Heart left ventricle (tissue), 16 donors: ENCODE results near the gene PAXX. TPM values are rescaled to one million over a fixed set of nuclear protein-coding genes. Genes with fewer than 3 reads are reported as not detected.
A peak's percentile ranks its signal among the peaks of the same experiment; 100 is the strongest.

ENCODE experiments used
- ATAC-seq, 4 donors: fragments of 200-7000 bp; cut with Tn5 transposase; one replicate each; pipeline ENCODE4 v1.9.1; 2020 to 2022; ENCODE audit warnings: moderate library complexity in 4 of 4, mild to moderate bottlenecking in 3 of 4, moderate number of reproducible peaks in 1 of 4
- DNase-seq, 5 donors: peaks; one replicate each; pipeline ENCODE4 v3.0.0-alpha.2; 2020
- H3K27ac ChIP-seq, 12 donors: fragments of 200-600 bp; sonication (generic) in 4 of 12; one replicate each; pipeline versions ENCODE4 v1.5.0 to v1.8.0; 2016 to 2022; ENCODE audit warnings: mild to moderate bottlenecking in 2 of 12
- H3K27me3 ChIP-seq, 9 donors: fragments of 200-600 bp; sonication (generic) in 2 of 9; one replicate each; pipeline versions ENCODE4 v1.5.1 to v1.8.0; 2016 to 2022; ENCODE audit warnings: mild to moderate bottlenecking in 3 of 9
- H3K36me3 ChIP-seq, 9 donors: fragments of 200-600 bp; sonication (generic) in 2 of 9; one replicate each; pipeline versions ENCODE4 v1.5.0 to v1.8.0; 2018 to 2022; ENCODE audit warnings: mild to moderate bottlenecking in 2 of 9
- H3K4me1 ChIP-seq, 12 donors: fragments of 200-600 bp; sonication (generic) in 4 of 12; one replicate each; pipeline versions ENCODE4 v1.5.0 to v1.8.0; 2016 to 2022; ENCODE audit warnings: mild to moderate bottlenecking in 3 of 12
- H3K4me3 ChIP-seq, 12 donors: fragments of 200-600 bp; sonication (generic) in 4 of 12; one replicate each; pipeline versions ENCODE4 v1.5.0 to v1.8.0; 2017 to 2022; ENCODE audit warnings: mild to moderate bottlenecking in 9 of 12, moderate library complexity in 4 of 12
- H3K9me3 ChIP-seq, 12 donors: fragments of 200-600 bp; sonication (generic) in 4 of 12; one replicate each; pipeline versions ENCODE4 v1.5.0 to v1.8.0; 2016 to 2022; ENCODE audit warnings: mild to moderate bottlenecking in 1 of 12
- POLR2A ChIP-seq, 2 donors: fragments of 450-650 bp; IDR thresholded peaks; one replicate each; pipeline ENCODE4 v1.6.1; 2017; ENCODE audit warnings: antibody characterized with exemption in 2 of 2, mild to moderate bottlenecking in 2 of 2, moderate library complexity in 2 of 2
- WGBS, 4 donors: extraction: QIAGEN DNeasy Blood & Tissue Kit in 2 of 4; methylation state at CpG; one replicate each; pipeline versions ENCODE4 v1.1.5 to v1.1.7; 2013 to 2018; 5-methylcytosine and 5-hydroxymethylcytosine counted together
- intact Hi-C, 10 donors: fragments of 100-400 bp; cut with DNase I; formaldehyde crosslinking; loops; one replicate each; pipeline versions ENCODE4 v1.11.1 to v1.14.2; 2022
- polyA plus RNA-seq, 2 donors: library from polyadenylated mRNA; stranded (reverse); fragments of 200-250 nt; gene quantifications; one replicate each; pipeline ENCODE4 v1.2.3, GENCODE V29; 2013
- total RNA-seq, 9 donors: library from RNA; depleted of rRNA in 2 of 9; stranded (reverse); fragments of >200 nt in 2 of 9; fragmentation: NEBNext Ultra II Directional in 3 of 9; extraction: Animal tissue kit (Norgen Biotek cat#: 25700) in 3 of 9; gene quantifications; one replicate each; pipeline versions ENCODE4 v1.1.0 to v1.2.4, GENCODE V29; 2016 to 2023
- TF ChIP-seq, protein P1 (sequence below), 12 donors: fragments of 200-600 bp; sonication (generic) in 4 of 12; IDR thresholded peaks; one replicate each; pipeline versions ENCODE4 v1.5.0 to v1.8.0; 2018 to 2022; ENCODE audit warnings: antibody characterized with exemption in 12 of 12, mild to moderate bottlenecking in 5 of 12
- donor health status: ischemic (EF 13 %, LVEDD 7.1; RV severe dilation, severe dysfunction).
- donor health status: healthy with polysubstance abuse.
- donor health status: DM: no; HTN: yes; CAD: no.
- donor health status: DM: no; HTN: no; CAD: no.
- donor health status: ischemic (EF 25% LVEDD 6.9; RV normal size, moderate dysfunction).
- donor health status: ischemic (EF 25% LVEDD 5.7; RV mildly dilated, moderate dysfunction).
- donor health status: healthy.
- donor health status: DM: yes; HTN: yes; CAD: no.
- donor health status: ischemic (EF 35%, LVEDD 5.7; RV mildly dilated, moderate dysfunction).
- donor health status: nonischemic (EF 11% LVEDD 7.7; RV severe dilation, severe dysfunction).
- donor health status: DM: yes; HTN: yes; CAD: no.
- donor health status: PGD.
- donor health status: ischemic (EF 29% LVEDD 5.4; RV normal size, mild dysfunction).
- donor health status: nonischemic (EF 23%, LVEDD 6.1; RV moderate dilation, normal function).

The PAXX gene
- total and polyA plus RNA-seq, 11 donors: 15.0 to 57.3 (median 20.9) TPM

DNA sequence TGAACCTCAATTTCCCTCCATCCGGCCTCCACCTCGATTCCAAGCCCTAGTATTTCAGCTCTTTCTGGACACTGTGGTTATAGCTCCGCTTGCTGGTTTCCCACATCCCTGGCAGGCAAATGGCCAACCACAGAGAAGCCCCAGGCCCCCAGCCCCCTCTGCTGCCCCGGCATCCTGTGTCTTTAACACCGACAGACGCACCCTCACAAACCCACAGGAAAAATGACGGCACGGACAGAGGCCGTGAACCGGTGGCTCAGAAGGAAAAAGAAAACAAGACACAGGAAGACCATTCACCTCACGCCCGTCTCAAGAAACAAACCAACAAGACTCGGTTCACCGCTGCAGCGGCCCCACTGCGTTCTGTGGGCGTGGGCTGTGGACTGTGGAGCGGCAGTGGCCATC lies 5.6 kb downstream of the PAXX start:
- ATAC-seq: peak in 1 of 4 donors; percentile 21
- H3K9me3 ChIP-seq: no peaks in the 10 kb centered on the region
- WGBS, 4 donors: 54 to 67% (median 55%) methylated on average over 18 of the region's 18 CpGs
- no peak for DNase-seq
- peaks cover 0 to 28% (median 0%) of the 10 kb centered on the region in 9 donors for H3K27me3 ChIP-seq
- intact Hi-C loops: loop anchor here in 1 of 10 donors (5.0 kb wide), 1 partner anchor 51 kb away; the partner anchor contains the start of gene C8G
- H3K36me3 ChIP-seq: peaks cover 0 to 9% (median 3%) of the 10 kb centered on the region in 9 donors
- no peak overlapping the region for H3K4me3 ChIP-seq
- peak overlapping the region in 3 of 12 donors; percentile 17 to 76 (median 75) for H3K27ac ChIP-seq
- TF ChIP-seq, protein P1, sequence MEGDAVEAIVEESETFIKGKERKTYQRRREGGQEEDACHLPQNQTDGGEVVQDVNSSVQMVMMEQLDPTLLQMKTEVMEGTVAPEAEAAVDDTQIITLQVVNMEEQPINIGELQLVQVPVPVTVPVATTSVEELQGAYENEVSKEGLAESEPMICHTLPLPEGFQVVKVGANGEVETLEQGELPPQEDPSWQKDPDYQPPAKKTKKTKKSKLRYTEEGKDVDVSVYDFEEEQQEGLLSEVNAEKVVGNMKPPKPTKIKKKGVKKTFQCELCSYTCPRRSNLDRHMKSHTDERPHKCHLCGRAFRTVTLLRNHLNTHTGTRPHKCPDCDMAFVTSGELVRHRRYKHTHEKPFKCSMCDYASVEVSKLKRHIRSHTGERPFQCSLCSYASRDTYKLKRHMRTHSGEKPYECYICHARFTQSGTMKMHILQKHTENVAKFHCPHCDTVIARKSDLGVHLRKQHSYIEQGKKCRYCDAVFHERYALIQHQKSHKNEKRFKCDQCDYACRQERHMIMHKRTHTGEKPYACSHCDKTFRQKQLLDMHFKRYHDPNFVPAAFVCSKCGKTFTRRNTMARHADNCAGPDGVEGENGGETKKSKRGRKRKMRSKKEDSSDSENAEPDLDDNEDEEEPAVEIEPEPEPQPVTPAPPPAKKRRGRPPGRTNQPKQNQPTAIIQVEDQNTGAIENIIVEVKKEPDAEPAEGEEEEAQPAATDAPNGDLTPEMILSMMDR (IDR thresholded peaks at IDR 0.05): peak in 9 of 12 donors; percentile 6 to 33 (median 13)
- TF ChIP-seq POLR2A (IDR thresholded peaks at IDR 0.05): no peak
- peaks cover 3 to 85% (median 27%) of the 10 kb centered on the region in 12 donors for H3K4me1 ChIP-seq

DNA sequence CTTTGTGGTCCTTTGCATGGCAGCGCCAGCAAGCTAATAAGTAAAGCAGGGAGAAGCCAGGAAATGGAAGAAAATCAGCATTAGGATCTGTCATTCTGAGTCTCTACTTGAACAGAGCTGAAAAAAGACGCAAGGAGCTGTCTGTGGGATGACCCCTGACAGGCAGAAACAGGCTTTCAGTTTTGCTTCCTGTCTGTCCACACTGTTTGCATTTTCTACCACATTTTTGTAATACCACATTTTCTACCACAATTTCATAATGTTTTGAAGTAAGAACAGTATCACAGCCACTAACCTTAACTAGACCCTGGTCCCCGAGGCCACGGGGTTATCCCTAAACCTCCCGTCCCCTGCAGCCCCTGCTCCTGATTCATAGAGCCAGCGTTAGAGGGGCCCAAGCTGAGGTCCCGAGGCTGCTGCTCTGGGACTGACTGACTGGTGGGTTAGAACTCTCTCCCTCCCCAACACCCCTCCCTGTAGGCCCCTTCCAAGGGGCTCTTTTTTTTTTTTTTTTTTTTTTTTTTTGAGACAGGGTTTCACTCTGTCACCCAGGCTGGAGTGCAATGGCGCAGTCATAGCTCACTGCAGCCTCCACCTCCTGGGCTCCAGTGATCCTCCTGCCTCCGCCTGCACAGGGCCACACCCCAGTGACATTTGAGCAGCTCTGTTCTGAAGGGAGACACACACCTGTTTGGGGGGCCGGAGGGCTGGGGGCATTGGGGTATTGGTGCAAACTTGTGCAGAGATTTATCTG lies 8.1 kb downstream of the PAXX start:
- peaks cover 0 to 22% (median 0%) of the 10 kb centered on the region in 9 donors for H3K27me3 ChIP-seq
- TF ChIP-seq, protein P1 (IDR thresholded peaks at IDR 0.05): no peak
- TF ChIP-seq POLR2A (IDR thresholded peaks at IDR 0.05): no peak
- 70 to 78% (median 73%) methylated on average over 10 of the region's 10 CpGs for WGBS, 4 donors
- DNase-seq: no peak
- H3K4me3 ChIP-seq: no peak overlapping the region
- peaks cover 0 to 6% (median 0%) of the 10 kb centered on the region in 12 donors for H3K9me3 ChIP-seq
- peaks cover 0 to 60% (median 12%) of the 10 kb centered on the region in 12 donors for H3K4me1 ChIP-seq
- H3K27ac ChIP-seq: peak overlapping the region in 1 of 12 donors; percentile 84
- no peaks in the 10 kb centered on the region for H3K36me3 ChIP-seq
- ATAC-seq: no peak
- intact Hi-C loops: no loop called here

DNA sequence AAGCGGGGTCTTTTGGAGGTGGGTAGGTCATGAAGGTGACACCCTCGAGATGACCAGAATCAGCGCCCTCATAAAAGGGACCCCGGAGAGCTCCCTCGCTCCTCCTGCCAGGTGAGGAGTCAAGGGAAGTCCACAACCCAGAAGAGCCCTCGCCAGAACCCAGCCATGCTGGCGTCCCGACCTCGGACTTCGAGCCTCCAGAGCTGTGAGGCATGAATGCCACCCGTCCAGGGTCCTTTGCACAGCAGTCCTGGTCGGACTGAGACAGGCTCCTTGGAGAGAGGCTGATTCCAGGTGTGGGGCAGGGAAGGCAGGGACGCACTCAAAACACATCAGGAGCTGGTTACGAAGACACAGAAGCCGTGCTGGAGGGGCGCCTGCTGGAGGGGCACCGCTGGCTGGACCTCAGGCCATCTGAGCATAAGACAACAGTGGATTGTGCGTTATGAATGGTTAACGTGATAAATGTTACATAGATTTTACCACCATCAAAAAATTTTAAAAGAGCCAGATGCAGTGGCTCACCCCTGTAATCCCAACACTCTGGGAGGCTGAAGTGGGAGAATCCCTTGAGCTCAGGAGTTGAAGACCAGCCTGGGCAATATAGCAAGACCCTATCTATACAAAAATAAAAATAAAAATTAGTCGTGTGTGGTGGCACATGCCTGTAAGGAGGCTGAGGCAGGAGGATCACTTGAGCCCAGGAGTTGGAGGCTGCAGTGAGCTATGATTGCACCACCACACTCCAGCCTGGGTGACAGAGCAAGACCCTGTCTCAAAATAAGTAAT lies 9.8 kb downstream of the PAXX start:
- Histone ChIP-seq H3K36me3 (no peaks in the 10 kb centered on the region), H3K27ac (no peak overlapping the region), H3K9me3 (peaks cover 0 to 6% (median 0%) of the 10 kb centered on the region in 12 donors), H3K4me1 (peaks cover 0 to 50% (median 0%) of the 10 kb centered on the region in 12 donors), H3K4me3 (no peak overlapping the region), H3K27me3 (peaks cover 0 to 5% (median 0%) of the 10 kb centered on the region in 9 donors)
- WGBS, 4 donors: 85 to 88% (median 87%) methylated on average over 20 of the region's 20 CpGs
- DNase-seq (no peak), ATAC-seq (no peak)
- TF ChIP-seq, protein P1 (IDR thresholded peaks at IDR 0.05): no peak
- TF ChIP-seq POLR2A (IDR thresholded peaks at IDR 0.05): no peak
- intact Hi-C loops: no loop called here

DNA sequence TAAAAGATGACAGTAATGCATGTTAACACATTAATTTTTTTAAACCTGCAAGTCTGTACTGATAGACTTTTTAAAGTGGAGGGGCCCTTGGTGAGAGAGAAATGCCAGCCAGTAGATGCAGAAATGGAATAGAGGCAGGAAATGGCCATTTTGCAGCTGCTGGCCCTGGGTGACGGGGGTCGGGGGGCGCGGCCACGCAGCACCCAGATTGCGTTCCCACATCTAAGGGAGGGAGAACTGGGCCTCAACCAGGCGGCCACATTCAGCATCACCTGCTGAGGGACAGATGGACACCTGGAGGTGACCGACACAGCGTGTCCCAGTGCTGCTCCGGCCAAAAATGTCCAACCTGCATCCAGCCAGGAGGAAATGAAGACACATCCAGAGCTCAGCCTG lies 10.4 kb downstream of the PAXX start:
- Histone ChIP-seq H3K4me1 (peaks cover 0 to 44% (median 0%) of the 10 kb centered on the region in 12 donors), H3K27me3 (peaks cover 0 to 5% (median 0%) of the 10 kb centered on the region in 9 donors), H3K9me3 (peaks cover 0 to 6% (median 0%) of the 10 kb centered on the region in 12 donors), H3K27ac (no peak overlapping the region), H3K4me3 (no peak overlapping the region), H3K36me3 (peaks cover 0 to 2% (median 0%) of the 10 kb centered on the region in 9 donors)
- no peak for TF ChIP-seq POLR2A (IDR thresholded peaks at IDR 0.05)
- TF ChIP-seq, protein P1 (IDR thresholded peaks at IDR 0.05): no peak
- DNase-seq (no peak), ATAC-seq (no peak)
- intact Hi-C loops: no loop called here
- 84 to 90% (median 85%) methylated on average over 9 to 10 of the region's 10 CpGs for WGBS, 4 donors
